COLO829 (cell line): ENCODE data around the gene MOGAT2.
"Not testable (repeated sequence)": the region's sequence is repeated elsewhere in the genome, so short reads cannot be mapped to it uniquely, and the experiment has no call there.

ENCODE experiments used
- DNase-seq: peaks from one replicate; pipeline ENCODE4 v3.0.0; 2012; ENCODE audit warnings: low spot score

The MOGAT2 gene

GRCh38 chr11:75719340-75720239 lies 2.0 kb downstream of the MOGAT2 start:
- no peak for DNase-seq

- no peak for DNase-seq
Measured at GRCh38 chr11:75720639-75721038, 3.0 kb downstream of the MOGAT2 start.

- DNase-seq: no peak
Measured at GRCh38 chr11:75721852-75722668, 4.4 kb downstream of the MOGAT2 start.

GRCh38 chr11:75722669-75723042 lies 5.0 kb downstream of the MOGAT2 start:
- DNase-seq: no peak

GRCh38 chr11:75725547-75726320 lies 8.1 kb downstream of the MOGAT2 start:
- no peak for DNase-seq

- no peak for DNase-seq
Measured at GRCh38 chr11:75728992-75729391, 11.4 kb downstream of the MOGAT2 start.

GRCh38 chr11:75731095-75731494 lies 13.5 kb downstream of the MOGAT2 start:
- no peak for DNase-seq

- no peak for DNase-seq
Measured at GRCh38 chr11:75733071-75733430, 15.4 kb downstream of the MOGAT2 start.

- DNase-seq: peak; percentile 34
Measured at GRCh38 chr11:75733431-75734107, 15.9 kb downstream of the MOGAT2 start.

- DNase-seq: no peak
Measured at GRCh38 chr11:75734491-75735180, 17.0 kb downstream of the MOGAT2 start.

GRCh38 chr11:75735181-75735845 lies 17.7 kb downstream of the MOGAT2 start:
- DNase-seq: no peak

GRCh38 chr11:75737314-75737713 lies 19.7 kb downstream of the MOGAT2 start:
- no peak for DNase-seq

- DNase-seq: no peak
Measured at GRCh38 chr11:75740681-75741080, 23.0 kb downstream of the MOGAT2 start.

GRCh38 chr11:75743159-75743558 lies 25.5 kb downstream of the MOGAT2 start:
- not testable (repeated sequence) for DNase-seq

- DNase-seq: no peak
Measured at GRCh38 chr11:75743711-75744563, 26.3 kb downstream of the MOGAT2 start.

GRCh38 chr11:75745807-75746206 lies 28.2 kb downstream of the MOGAT2 start:
- DNase-seq: no peak

GRCh38 chr11:75748729-75749273 lies 31.2 kb downstream of the MOGAT2 start:
- not testable (repeated sequence) for DNase-seq

GRCh38 chr11:75754933-75755332 lies 37.3 kb downstream of the MOGAT2 start:
- not testable (repeated sequence) for DNase-seq

GRCh38 chr11:75757651-75758050 lies 40.0 kb downstream of the MOGAT2 start:
- no peak for DNase-seq
